PFSK-1 (cell line): ENCODE data around the gene AKAP13.

Source experiments
- POLR2AphosphoS5 ChIP-seq: IDR thresholded peaks from 2 replicates; pipeline ENCODE4 v1.6.1; 2012; ENCODE audit warnings: low read depth, mild to moderate bottlenecking, control low read depth, low read length, moderate library complexity
- SIN3A ChIP-seq: IDR thresholded peaks from 2 replicates; pipeline ENCODE4 v1.6.1; 2012; ENCODE audit warnings: mild to moderate bottlenecking, low read length, moderate library complexity, borderline replicate concordance; ENCODE audit not compliant: insufficient read depth
- TAF1 ChIP-seq: IDR thresholded peaks from 2 replicates; pipeline ENCODE4 v1.6.1; 2012; ENCODE audit warnings: low read length, control low read depth, borderline replicate concordance; ENCODE audit not compliant: insufficient read depth

- TF ChIP-seq POLR2AphosphoS5 (no peak), TAF1 (no peak), SIN3A (no peak)
Observed at GRCh38 chr15:85531083-85531482, 150.7 kb downstream of the AKAP13 start.
